ENCODE results near the gene CFAP141. TPM values are rescaled to one million over a fixed set of nuclear protein-coding genes. Genes with fewer than 3 reads are reported as not detected.
A peak's percentile ranks its signal among the peaks of the same experiment; 100 is the strongest.

The CFAP141 gene
- total RNA-seq, 1 experiment from 2014 or later, result not detected

DNA sequence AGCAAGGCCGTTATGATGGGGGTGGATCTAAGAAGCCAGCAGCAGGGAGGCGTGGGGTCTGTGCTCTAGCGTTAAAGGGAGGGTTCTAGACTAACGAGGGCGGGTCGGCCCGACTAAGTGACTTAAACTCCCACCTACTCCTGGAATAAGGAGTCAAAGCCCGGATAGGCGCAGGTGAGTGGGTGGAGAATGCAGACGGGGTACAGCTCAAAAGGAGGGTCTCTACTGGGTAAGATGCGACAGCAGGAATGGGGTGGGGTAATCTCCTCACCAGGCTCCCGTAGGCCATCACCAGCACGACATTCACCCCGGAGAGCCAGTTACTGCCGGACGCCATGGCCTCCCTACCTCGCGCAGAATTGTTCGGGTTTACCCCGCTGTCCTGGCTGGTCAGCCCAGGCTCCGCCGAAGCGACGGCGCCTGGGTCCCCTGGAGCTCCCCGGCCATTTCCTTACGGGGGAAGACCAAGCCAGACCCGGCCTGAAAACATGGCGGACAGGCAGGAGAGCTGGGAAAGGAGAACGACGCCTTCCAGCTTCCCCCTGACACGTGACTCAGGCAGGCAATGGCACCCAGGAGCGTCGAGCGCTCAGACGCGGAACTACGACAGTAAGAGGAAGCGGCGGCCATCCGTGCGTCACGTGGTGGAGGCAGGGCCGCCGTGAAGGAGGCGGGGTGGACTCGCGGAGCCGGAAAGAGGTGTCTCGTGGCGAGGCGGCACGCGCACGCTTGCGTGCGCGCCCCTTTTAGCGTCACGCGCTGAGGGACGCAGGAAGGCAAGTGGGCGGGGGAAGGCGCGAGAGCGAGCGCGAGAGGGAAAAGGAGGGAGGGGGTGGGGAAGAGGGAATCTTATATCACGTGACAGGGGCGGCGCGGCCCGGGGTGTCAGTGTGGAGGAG is 14.2 kb upstream of the CFAP141 start, which contains the start of gene UBAP2L (continued):
- TF ChIP-seq, protein P1, sequence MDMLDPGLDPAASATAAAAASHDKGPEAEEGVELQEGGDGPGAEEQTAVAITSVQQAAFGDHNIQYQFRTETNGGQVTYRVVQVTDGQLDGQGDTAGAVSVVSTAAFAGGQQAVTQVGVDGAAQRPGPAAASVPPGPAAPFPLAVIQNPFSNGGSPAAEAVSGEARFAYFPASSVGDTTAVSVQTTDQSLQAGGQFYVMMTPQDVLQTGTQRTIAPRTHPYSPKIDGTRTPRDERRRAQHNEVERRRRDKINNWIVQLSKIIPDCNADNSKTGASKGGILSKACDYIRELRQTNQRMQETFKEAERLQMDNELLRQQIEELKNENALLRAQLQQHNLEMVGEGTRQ (CRISPR knock-in tag; IDR thresholded peaks at IDR 0.05), result peak; percentile 98
- TF ChIP-seq ZNF232 (CRISPR knock-in tag; IDR thresholded peaks at IDR 0.05) (peak; percentile 91), GTF2I (CRISPR knock-in tag; conservative IDR thresholded peaks at IDR 0.05) (no peak), FOXP1 (CRISPR knock-in tag; IDR thresholded peaks at IDR 0.05; ENCODE audit: borderline replicate concordance) (peak; percentile 92), GRHL2 (CRISPR knock-in tag; IDR thresholded peaks at IDR 0.05; ENCODE audit: insufficient replicate concordance, severe bottlenecking) (no peak), FOXJ3 (CRISPR knock-in tag; IDR thresholded peaks at IDR 0.05; ENCODE audit: borderline replicate concordance) (no peak), JUN (CRISPR knock-in tag; IDR thresholded peaks at IDR 0.05) (0 out of 2 replicates have a peak, but pooled peaks have one; percentile 12), SMAD3 (CRISPR knock-in tag; IDR thresholded peaks at IDR 0.05; ENCODE audit: borderline replicate concordance) (peak; percentile 81; the same call in 1 of the 2 replicates), ATF1 (CRISPR knock-in tag; IDR thresholded peaks at IDR 0.05) (no peak), ZNF263 (CRISPR knock-in tag; IDR thresholded peaks at IDR 0.05; ENCODE audit: low read depth) (no peak), ZNF317 (CRISPR knock-in tag; IDR thresholded peaks at IDR 0.05; ENCODE audit: borderline replicate concordance, low read depth) (no peak), ZNF219 (CRISPR knock-in tag; IDR thresholded peaks at IDR 0.05; ENCODE audit: borderline replicate concordance) (no peak), CREM (CRISPR knock-in tag; IDR thresholded peaks at IDR 0.05) (peak; percentile 82; the same call in 1 of the 2 replicates), ZNF396 (CRISPR knock-in tag; IDR thresholded peaks at IDR 0.05; ENCODE audit: borderline replicate concordance) (no peak), ELF4 (CRISPR knock-in tag; IDR thresholded peaks at IDR 0.05; ENCODE audit: low read depth) (no peak)
- TF ChIP-seq, protein P2, sequence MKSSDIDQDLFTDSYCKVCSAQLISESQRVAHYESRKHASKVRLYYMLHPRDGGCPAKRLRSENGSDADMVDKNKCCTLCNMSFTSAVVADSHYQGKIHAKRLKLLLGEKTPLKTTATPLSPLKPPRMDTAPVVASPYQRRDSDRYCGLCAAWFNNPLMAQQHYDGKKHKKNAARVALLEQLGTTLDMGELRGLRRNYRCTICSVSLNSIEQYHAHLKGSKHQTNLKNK (CRISPR knock-in tag; IDR thresholded peaks at IDR 0.05), result no peak
- TF ChIP-seq, protein P3, sequence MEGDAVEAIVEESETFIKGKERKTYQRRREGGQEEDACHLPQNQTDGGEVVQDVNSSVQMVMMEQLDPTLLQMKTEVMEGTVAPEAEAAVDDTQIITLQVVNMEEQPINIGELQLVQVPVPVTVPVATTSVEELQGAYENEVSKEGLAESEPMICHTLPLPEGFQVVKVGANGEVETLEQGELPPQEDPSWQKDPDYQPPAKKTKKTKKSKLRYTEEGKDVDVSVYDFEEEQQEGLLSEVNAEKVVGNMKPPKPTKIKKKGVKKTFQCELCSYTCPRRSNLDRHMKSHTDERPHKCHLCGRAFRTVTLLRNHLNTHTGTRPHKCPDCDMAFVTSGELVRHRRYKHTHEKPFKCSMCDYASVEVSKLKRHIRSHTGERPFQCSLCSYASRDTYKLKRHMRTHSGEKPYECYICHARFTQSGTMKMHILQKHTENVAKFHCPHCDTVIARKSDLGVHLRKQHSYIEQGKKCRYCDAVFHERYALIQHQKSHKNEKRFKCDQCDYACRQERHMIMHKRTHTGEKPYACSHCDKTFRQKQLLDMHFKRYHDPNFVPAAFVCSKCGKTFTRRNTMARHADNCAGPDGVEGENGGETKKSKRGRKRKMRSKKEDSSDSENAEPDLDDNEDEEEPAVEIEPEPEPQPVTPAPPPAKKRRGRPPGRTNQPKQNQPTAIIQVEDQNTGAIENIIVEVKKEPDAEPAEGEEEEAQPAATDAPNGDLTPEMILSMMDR (IDR thresholded peaks at IDR 0.05), result no peak
- TF ChIP-seq, protein P4, sequence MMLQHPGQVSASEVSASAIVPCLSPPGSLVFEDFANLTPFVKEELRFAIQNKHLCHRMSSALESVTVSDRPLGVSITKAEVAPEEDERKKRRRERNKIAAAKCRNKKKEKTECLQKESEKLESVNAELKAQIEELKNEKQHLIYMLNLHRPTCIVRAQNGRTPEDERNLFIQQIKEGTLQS (CRISPR knock-in tag; conservative IDR thresholded peaks at IDR 0.05), result no peak
- TF ChIP-seq, protein P5, sequence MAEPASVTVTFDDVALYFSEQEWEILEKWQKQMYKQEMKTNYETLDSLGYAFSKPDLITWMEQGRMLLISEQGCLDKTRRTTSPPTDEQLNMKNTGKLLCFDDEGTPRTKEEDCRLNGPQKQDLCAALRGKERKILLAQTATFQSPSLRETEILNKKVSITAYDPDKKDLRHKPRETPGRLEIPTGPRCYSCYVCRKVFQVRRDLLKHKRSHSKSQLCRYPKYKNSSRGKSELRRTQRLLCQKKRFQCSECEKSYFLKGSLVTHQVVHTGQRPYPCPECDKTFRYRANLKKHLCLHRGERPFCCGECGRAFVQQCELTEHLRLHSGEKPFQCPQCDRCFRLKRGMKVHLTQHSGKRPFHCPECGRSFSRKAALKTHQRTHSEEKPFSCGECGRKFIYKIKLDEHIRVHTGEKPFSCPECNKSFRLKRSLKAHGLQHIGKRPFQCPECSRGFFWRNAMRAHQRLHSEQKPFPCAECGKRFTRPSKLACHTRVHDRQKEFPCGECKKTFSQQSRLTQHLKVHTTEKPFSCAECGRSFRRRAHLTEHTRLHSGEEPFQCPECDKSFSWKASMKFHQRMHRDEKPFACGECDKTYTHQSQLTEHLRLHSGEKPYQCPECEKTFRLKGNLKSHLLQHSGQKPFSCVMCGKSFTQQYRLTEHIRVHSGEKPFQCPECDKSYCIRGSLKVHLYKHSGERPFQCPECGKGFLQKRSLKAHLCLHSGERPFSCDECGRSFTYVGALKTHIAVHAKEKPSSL (CRISPR knock-in tag; conservative IDR thresholded peaks at IDR 0.05), result no peak

DNA sequence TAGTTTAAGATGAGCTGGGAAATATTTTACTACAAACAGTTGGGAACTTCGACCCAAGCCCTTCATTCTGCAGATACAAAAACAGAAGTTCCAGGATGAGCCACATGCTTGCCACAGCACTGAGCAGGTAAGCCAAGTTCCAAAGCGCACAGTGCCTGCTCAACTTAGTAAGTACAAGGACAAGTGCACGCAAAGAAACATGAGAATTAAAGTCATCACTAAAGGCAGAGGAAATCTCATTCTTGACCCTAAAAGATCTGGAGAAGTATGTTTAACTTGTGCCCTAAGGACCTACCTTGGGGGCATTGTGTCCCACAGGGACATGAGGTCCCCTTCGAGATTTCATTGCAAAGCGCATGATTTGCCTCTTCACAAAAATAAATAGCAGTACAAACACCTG is 13.4 kb upstream of the CFAP141 start:
- no peak for ATAC-seq

More for the DNA sequence above, 13.4 kb upstream of the CFAP141 start:
- Mint-ChIP-seq H3K4me1 (peaks cover 44% of the 10 kb centered on the region), H3K27me3 (ENCODE audit: low read depth) (no peaks in the 10 kb centered on the region), H3K27ac (peak overlapping the region; percentile 100), H3K4me3 (peak overlapping the region; percentile 98), H3K36me3 (peaks cover 42% of the 10 kb centered on the region), H3K9me3 (no peaks in the 10 kb centered on the region)
- ChIA-PET CTCF (interaction anchor here (0.9 to 3.6 kb wide), 3 partner anchors 20 to 115 kb away, joined by 3 to 20 read pairs (median 9); no protein-coding TSS in a partner anchor), POLR2A (interaction anchor here (1.8 kb wide), 1 partner anchor 37 kb away, joined by 8 read pairs; no protein-coding TSS in a partner anchor)
- no peak for DNase-seq (ENCODE audit: low spot score)
- 0 out of 2 replicates have a peak, but pooled peaks have one; percentile 22 for TF ChIP-seq EMX1 (CRISPR knock-in tag; IDR thresholded peaks at IDR 0.05)
- no peak for TF ChIP-seq NR2C2 (CRISPR knock-in tag; IDR thresholded peaks at IDR 0.05)

All from WTC11 (cell line).